ENCODE data around the gene LDB1.

- TF ChIP-seq, protein P1, sequence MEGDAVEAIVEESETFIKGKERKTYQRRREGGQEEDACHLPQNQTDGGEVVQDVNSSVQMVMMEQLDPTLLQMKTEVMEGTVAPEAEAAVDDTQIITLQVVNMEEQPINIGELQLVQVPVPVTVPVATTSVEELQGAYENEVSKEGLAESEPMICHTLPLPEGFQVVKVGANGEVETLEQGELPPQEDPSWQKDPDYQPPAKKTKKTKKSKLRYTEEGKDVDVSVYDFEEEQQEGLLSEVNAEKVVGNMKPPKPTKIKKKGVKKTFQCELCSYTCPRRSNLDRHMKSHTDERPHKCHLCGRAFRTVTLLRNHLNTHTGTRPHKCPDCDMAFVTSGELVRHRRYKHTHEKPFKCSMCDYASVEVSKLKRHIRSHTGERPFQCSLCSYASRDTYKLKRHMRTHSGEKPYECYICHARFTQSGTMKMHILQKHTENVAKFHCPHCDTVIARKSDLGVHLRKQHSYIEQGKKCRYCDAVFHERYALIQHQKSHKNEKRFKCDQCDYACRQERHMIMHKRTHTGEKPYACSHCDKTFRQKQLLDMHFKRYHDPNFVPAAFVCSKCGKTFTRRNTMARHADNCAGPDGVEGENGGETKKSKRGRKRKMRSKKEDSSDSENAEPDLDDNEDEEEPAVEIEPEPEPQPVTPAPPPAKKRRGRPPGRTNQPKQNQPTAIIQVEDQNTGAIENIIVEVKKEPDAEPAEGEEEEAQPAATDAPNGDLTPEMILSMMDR (IDR thresholded peaks at IDR 0.05) = no peak
- TF ChIP-seq POLR2A (IDR thresholded peaks at IDR 0.05) = no peak
- no peak for TF ChIP-seq POLR2AphosphoS5 (IDR thresholded peaks at IDR 0.05)
- TF ChIP-seq EP300 (IDR thresholded peaks at IDR 0.05; ENCODE audit: low read depth) = no peak
These were observed 11.4 kb upstream of the LDB1 start for GRCh38 chr10:102131286-102132170.
